ENCODE results near the gene WNT5A. TPM values are rescaled to one million over a fixed set of nuclear protein-coding genes. Genes with fewer than 3 reads are reported as not detected.

WNT5A gene
- total and polyA plus RNA-seq, 2 experiments from 2014 or later = 76.1 to 298 TPM

GRCh38 chr3:55441499-55441898, 45.6 kb downstream of the WNT5A start:
- no peak for DNase-seq
- Histone ChIP-seq H3K9ac (no peak overlapping the region), H3K4me2 (ENCODE audit: unreplicated experiment) (no peak overlapping the region), H3F3A (ENCODE audit: insufficient read depth) (no peaks in the 10 kb centered on the region), H3K36me3 (ENCODE audit: low read depth) (no peaks in the 10 kb centered on the region), H3K4me3 (no peak overlapping the region), H3K9me3 (ENCODE audit: low read depth) (no peaks in the 10 kb centered on the region), H3K79me2 (ENCODE audit: insufficient read depth) (no peaks in the 10 kb centered on the region), H3K4me1 (ENCODE audit: insufficient read depth) (no peaks in the 10 kb centered on the region), H3K27ac (no peak overlapping the region), H2AFZ (no peak overlapping the region), H4K20me1 (ENCODE audit: insufficient read depth) (no peaks in the 10 kb centered on the region), H3K27me3 (replicated peaks; ENCODE audit: insufficient read depth) (no peaks in the 10 kb centered on the region), H3K9me2 (ENCODE audit: insufficient read depth) (no peaks in the 10 kb centered on the region)
- 59 to 75% methylated on average over 4 of the region's 4 CpGs for whole genome bisulfite sequencing, 2 experiments (ENCODE audit: low coverage in 1 of 2, low lambda C conversion rate in 2 of 2, missing lambda C conversion rate in 2 of 2)
- in situ Hi-C loops (cut with MboI) = no loop called here
- TF ChIP-seq EZH2 (IDR thresholded peaks at IDR 0.05; ENCODE audit: insufficient read depth, poor library complexity, severe bottlenecking) (no peak), EZH2phosphoT487 (IDR thresholded peaks at IDR 0.05; ENCODE audit: insufficient read depth, low read depth) (no peak)

- Histone ChIP-seq H3K4me3 (no peak overlapping the region), H3K9ac (no peak overlapping the region), H3K27me3 (replicated peaks; ENCODE audit: insufficient read depth) (no peaks in the 10 kb centered on the region), H3K36me3 (ENCODE audit: low read depth) (no peaks in the 10 kb centered on the region), H2AFZ (no peak overlapping the region), H3K27ac (no peak overlapping the region), H3F3A (ENCODE audit: insufficient read depth) (no peaks in the 10 kb centered on the region), H3K79me2 (ENCODE audit: insufficient read depth) (no peaks in the 10 kb centered on the region), H3K4me2 (ENCODE audit: unreplicated experiment) (no peak overlapping the region), H3K4me1 (ENCODE audit: insufficient read depth) (no peaks in the 10 kb centered on the region), H3K9me2 (ENCODE audit: insufficient read depth) (no peaks in the 10 kb centered on the region), H3K9me3 (ENCODE audit: low read depth) (no peaks in the 10 kb centered on the region), H4K20me1 (ENCODE audit: insufficient read depth) (no peaks in the 10 kb centered on the region)
- TF ChIP-seq EZH2phosphoT487 (IDR thresholded peaks at IDR 0.05; ENCODE audit: insufficient read depth, low read depth) = no peak
- TF ChIP-seq EZH2 (IDR thresholded peaks at IDR 0.05; ENCODE audit: insufficient read depth, poor library complexity, severe bottlenecking) = no peak
- in situ Hi-C loops (cut with MboI) = no loop called here
- peak; percentile 39 for DNase-seq
- 70 to 71% methylated on average over 2 of the region's 2 CpGs for WGBS, 2 experiments (ENCODE audit: low coverage in 1 of 2, low lambda C conversion rate in 2 of 2, missing lambda C conversion rate in 2 of 2)
Observed at GRCh38 chr3:55440104-55440708, 46.9 kb downstream of the WNT5A start.

- H3K27me3 ChIP-seq (replicated peaks; ENCODE audit: insufficient read depth) = no peaks in the 10 kb centered on the region
- H3K4me3 ChIP-seq = no peak overlapping the region
- in situ Hi-C loops (cut with MboI) = no loop called here
- TF ChIP-seq EZH2phosphoT487 (IDR thresholded peaks at IDR 0.05; ENCODE audit: insufficient read depth, low read depth) = no peak
- TF ChIP-seq EZH2 (IDR thresholded peaks at IDR 0.05; ENCODE audit: insufficient read depth, poor library complexity, severe bottlenecking) = no peak
- H3K9me2 ChIP-seq (ENCODE audit: insufficient read depth) = no peaks in the 10 kb centered on the region
- H3K9me3 ChIP-seq (ENCODE audit: low read depth) = no peaks in the 10 kb centered on the region
- H3K36me3 ChIP-seq (ENCODE audit: low read depth) = no peaks in the 10 kb centered on the region
- no peak overlapping the region for H3K27ac ChIP-seq
- H3K79me2 ChIP-seq (ENCODE audit: insufficient read depth) = no peaks in the 10 kb centered on the region
- DNase-seq = no peak
- no peaks in the 10 kb centered on the region for H3K4me1 ChIP-seq (ENCODE audit: insufficient read depth)
- no peak overlapping the region for H2AFZ ChIP-seq
- no peaks in the 10 kb centered on the region for H3F3A ChIP-seq (ENCODE audit: insufficient read depth)
- H3K9ac ChIP-seq = no peak overlapping the region
- WGBS, 2 experiments (ENCODE audit: low coverage in 1 of 2, low lambda C conversion rate in 2 of 2, missing lambda C conversion rate in 2 of 2) = 72 to 73% methylated on average over 3 of the region's 3 CpGs
- no peaks in the 10 kb centered on the region for H4K20me1 ChIP-seq (ENCODE audit: insufficient read depth)
- H3K4me2 ChIP-seq (ENCODE audit: unreplicated experiment) = no peak overlapping the region
Observed at GRCh38 chr3:55439657-55440056, 47.4 kb downstream of the WNT5A start.

GRCh38 chr3:55436644-55437043, 50.5 kb downstream of the WNT5A start:
- H3F3A ChIP-seq (ENCODE audit: insufficient read depth) = no peaks in the 10 kb centered on the region
- in situ Hi-C loops (cut with MboI) = no loop called here

GRCh38 chr3:55435491-55435890, 51.6 kb downstream of the WNT5A start:
- Histone ChIP-seq H3K27me3 (replicated peaks; ENCODE audit: insufficient read depth) (no peaks in the 10 kb centered on the region), H2AFZ (no peak overlapping the region), H3K27ac (no peak overlapping the region), H3K36me3 (ENCODE audit: low read depth) (no peaks in the 10 kb centered on the region), H3K9me2 (ENCODE audit: insufficient read depth) (no peaks in the 10 kb centered on the region), H3K9ac (no peak overlapping the region), H3K4me1 (ENCODE audit: insufficient read depth) (no peaks in the 10 kb centered on the region), H3K79me2 (ENCODE audit: insufficient read depth) (no peaks in the 10 kb centered on the region), H3K9me3 (ENCODE audit: low read depth) (no peaks in the 10 kb centered on the region), H4K20me1 (ENCODE audit: insufficient read depth) (no peaks in the 10 kb centered on the region), H3K4me3 (no peak overlapping the region), H3F3A (ENCODE audit: insufficient read depth) (no peaks in the 10 kb centered on the region), H3K4me2 (ENCODE audit: unreplicated experiment) (no peak overlapping the region)
- DNase-seq = no peak
- in situ Hi-C loops (cut with MboI) = no loop called here
- TF ChIP-seq EZH2 (IDR thresholded peaks at IDR 0.05; ENCODE audit: insufficient read depth, poor library complexity, severe bottlenecking) (no peak), EZH2phosphoT487 (IDR thresholded peaks at IDR 0.05; ENCODE audit: insufficient read depth, low read depth) (no peak)
- 61 to 64% methylated on average over 8 of the region's 8 CpGs for WGBS, 2 experiments (ENCODE audit: low coverage in 1 of 2, low lambda C conversion rate in 2 of 2, missing lambda C conversion rate in 2 of 2)

More at GRCh38 chr3:55436644-55437043, 50.5 kb downstream of the WNT5A start:
- Histone ChIP-seq H3K36me3 (ENCODE audit: low read depth) (no peaks in the 10 kb centered on the region), H3K4me2 (ENCODE audit: unreplicated experiment) (no peak overlapping the region), H3K9me2 (ENCODE audit: insufficient read depth) (no peaks in the 10 kb centered on the region), H3K9me3 (ENCODE audit: low read depth) (no peaks in the 10 kb centered on the region), H4K20me1 (ENCODE audit: insufficient read depth) (no peaks in the 10 kb centered on the region), H3K27me3 (replicated peaks; ENCODE audit: insufficient read depth) (no peaks in the 10 kb centered on the region), H3K4me3 (no peak overlapping the region), H3K4me1 (ENCODE audit: insufficient read depth) (no peaks in the 10 kb centered on the region), H3K9ac (no peak overlapping the region), H2AFZ (no peak overlapping the region), H3K27ac (no peak overlapping the region), H3K79me2 (ENCODE audit: insufficient read depth) (no peaks in the 10 kb centered on the region)
- DNase-seq = no peak
- no peak for TF ChIP-seq EZH2phosphoT487 (IDR thresholded peaks at IDR 0.05; ENCODE audit: insufficient read depth, low read depth)
- no peak for TF ChIP-seq EZH2 (IDR thresholded peaks at IDR 0.05; ENCODE audit: insufficient read depth, poor library complexity, severe bottlenecking)

Data from GM23248 (cell line).